D721Med (cell line): Measurements from ENCODE around the gene EPM2AIP1.

Experiments used
- DNase-seq: peaks from one replicate; pipeline ENCODE4 v3.0.0; 2011; ENCODE audit warnings: low spot score; ENCODE audit not compliant: insufficient read length
- FAIRE-seq: peaks from 2 replicates; lab custom pipeline; 2011; peaks lifted over from hg19 to GRCh38; lab: Jason Lieb, UNC
- CTCF ChIP-seq: IDR thresholded peaks from 2 replicates; pipeline ENCODE4 v1.5.1; 2012; ENCODE audit warnings: mild to moderate bottlenecking, control low read depth; ENCODE audit not compliant: insufficient read depth; ENCODE audit errors: missing control alignments

EPM2AIP1 gene

GRCh38 chr3:36993326-36994283 lies 674 bp upstream of the EPM2AIP1 start, which contains the start of gene MLH1:
Gene MLH1 (plus strand): TSS chr3:36993518. CDS start chr3:36993548, 30 bp downstream.
- peak; percentile 71 for DNase-seq
- FAIRE-seq: peak; percentile 99
- no peak for TF ChIP-seq CTCF

GRCh38 chr3:36991923-36992805 lies 767 bp downstream of the EPM2AIP1 start:
- TF ChIP-seq CTCF: no peak
- DNase-seq (no peak), FAIRE-seq (no peak)

- TF ChIP-seq CTCF: no peak
- no peak for FAIRE-seq
- no peak for DNase-seq
Measured at GRCh38 chr3:36991147-36991546, 1.8 kb downstream of the EPM2AIP1 start.

- FAIRE-seq: no peak
- DNase-seq: no peak
- no peak for TF ChIP-seq CTCF
Measured at GRCh38 chr3:36989568-36989967, 3.4 kb downstream of the EPM2AIP1 start.

GRCh38 chr3:36989005-36989404 lies 3.9 kb downstream of the EPM2AIP1 start:
- TF ChIP-seq CTCF: no peak
- FAIRE-seq: no peak
- DNase-seq: no peak

- no peak for TF ChIP-seq CTCF
- no peak for DNase-seq
- FAIRE-seq: no peak
Measured at GRCh38 chr3:36988356-36988755, 4.6 kb downstream of the EPM2AIP1 start.
